ENCODE data around the gene GPS1.

The GPS1 gene

GRCh38 chr17:82011617-82012187 is 40.0 kb upstream of the GPS1 start:
- H2AFZ ChIP-seq (ENCODE audit: low read length), result no peak overlapping the region
- no peak overlapping the region for H3K4me2 ChIP-seq (ENCODE audit: low read length)
- H3F3A ChIP-seq (ENCODE audit: insufficient read depth, low read length), result no peaks in the 10 kb centered on the region
- H3K9me3 ChIP-seq (ENCODE audit: low read length), result no peaks in the 10 kb centered on the region
- no peak overlapping the region for H3K4me3 ChIP-seq (ENCODE audit: low read depth, low read length, poor library complexity, severe bottlenecking)
- peaks cover 3% of the 10 kb centered on the region; the same call in 1 of the 2 replicates for H3K27me3 ChIP-seq (ENCODE audit: insufficient read depth, low read length)
- no peaks in the 10 kb centered on the region for H3K9me2 ChIP-seq (ENCODE audit: low read depth, low read length)
- no peaks in the 10 kb centered on the region; the same call in 1 of the 2 replicates for H3K36me3 ChIP-seq (ENCODE audit: insufficient read depth, low read length)
- H3K27ac ChIP-seq (ENCODE audit: low read depth, low read length, poor library complexity, severe bottlenecking), result no peak overlapping the region
- H4K20me1 ChIP-seq (ENCODE audit: insufficient read depth, low read length), result no peaks in the 10 kb centered on the region
- H3K4me1 ChIP-seq (ENCODE audit: insufficient read depth, low read length, severe bottlenecking), result no peaks in the 10 kb centered on the region
- no peak overlapping the region for H3K9ac ChIP-seq (ENCODE audit: low read length)
- TF ChIP-seq EZH2 (IDR thresholded peaks at IDR 0.05; ENCODE audit: borderline replicate concordance, low read length), result no peak
- TF ChIP-seq, protein P1, sequence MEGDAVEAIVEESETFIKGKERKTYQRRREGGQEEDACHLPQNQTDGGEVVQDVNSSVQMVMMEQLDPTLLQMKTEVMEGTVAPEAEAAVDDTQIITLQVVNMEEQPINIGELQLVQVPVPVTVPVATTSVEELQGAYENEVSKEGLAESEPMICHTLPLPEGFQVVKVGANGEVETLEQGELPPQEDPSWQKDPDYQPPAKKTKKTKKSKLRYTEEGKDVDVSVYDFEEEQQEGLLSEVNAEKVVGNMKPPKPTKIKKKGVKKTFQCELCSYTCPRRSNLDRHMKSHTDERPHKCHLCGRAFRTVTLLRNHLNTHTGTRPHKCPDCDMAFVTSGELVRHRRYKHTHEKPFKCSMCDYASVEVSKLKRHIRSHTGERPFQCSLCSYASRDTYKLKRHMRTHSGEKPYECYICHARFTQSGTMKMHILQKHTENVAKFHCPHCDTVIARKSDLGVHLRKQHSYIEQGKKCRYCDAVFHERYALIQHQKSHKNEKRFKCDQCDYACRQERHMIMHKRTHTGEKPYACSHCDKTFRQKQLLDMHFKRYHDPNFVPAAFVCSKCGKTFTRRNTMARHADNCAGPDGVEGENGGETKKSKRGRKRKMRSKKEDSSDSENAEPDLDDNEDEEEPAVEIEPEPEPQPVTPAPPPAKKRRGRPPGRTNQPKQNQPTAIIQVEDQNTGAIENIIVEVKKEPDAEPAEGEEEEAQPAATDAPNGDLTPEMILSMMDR (IDR thresholded peaks at IDR 0.05; ENCODE audit: low read length), result no peak
- no peaks in the 10 kb centered on the region for H3K79me2 ChIP-seq (ENCODE audit: insufficient read depth, low read length)

DNA sequence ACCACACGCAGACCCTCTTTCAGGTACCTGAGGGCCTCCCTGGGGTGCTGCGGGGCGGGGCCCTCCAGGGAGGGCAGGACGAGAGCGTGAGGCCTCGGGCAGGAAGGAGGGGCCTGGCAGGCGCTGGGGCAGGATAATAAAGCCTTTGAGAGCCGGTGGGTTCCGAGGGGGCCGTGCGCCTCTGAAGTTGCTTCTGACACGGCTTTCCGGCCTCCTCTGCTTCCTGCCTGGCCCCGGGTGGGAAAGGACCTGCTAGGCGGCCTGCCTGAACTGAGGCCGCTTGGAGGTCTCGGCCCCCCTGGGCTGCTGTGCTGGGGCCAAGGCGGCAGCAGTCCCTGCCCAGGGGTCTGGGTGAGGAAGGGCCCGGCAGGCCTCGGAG is 39.4 kb upstream of the GPS1 start:
- no peaks in the 10 kb centered on the region for H4K20me1 ChIP-seq (ENCODE audit: insufficient read depth, low read length)
- no peaks in the 10 kb centered on the region for H3K9me2 ChIP-seq (ENCODE audit: low read depth, low read length)
- no peak overlapping the region for H3K9ac ChIP-seq (ENCODE audit: low read length)

DNA sequence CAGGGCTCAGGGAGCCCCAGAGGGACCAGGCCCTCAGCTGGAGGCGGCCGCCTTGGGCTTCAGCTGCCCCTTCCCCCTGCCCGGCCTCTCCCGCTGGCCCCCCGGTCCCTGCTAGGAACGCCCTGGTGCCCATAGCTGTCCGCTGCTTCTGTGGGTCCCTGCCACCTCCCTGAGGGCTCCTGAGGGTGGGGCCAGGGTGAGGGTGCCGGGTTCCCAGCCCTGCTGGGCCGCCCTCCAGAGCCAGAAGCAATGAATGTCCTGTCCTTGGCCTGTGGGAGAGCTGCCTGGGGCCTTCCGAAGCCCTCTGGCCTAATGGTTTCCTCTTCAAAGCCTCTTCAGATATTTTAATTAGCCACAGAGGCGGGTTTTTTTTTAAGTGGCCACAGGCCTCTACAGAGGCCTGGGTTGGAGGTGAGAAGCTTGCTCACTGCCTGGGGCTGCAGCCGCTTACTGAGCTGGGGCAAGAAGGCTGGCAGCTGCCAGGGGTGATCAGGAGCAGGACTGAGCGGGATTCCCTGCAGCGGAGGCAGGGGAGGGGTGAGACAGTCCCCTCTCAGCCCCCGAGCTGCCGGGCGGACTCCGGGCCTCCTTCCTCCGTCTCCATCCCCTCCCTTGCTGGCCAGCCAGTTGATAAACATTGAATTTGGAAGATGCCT is 38.9 kb upstream of the GPS1 start:
- Histone ChIP-seq H3K36me3 (ENCODE audit: insufficient read depth, low read length) (no peaks in the 10 kb centered on the region; the same call in 1 of the 2 replicates), H4K20me1 (ENCODE audit: insufficient read depth, low read length) (no peaks in the 10 kb centered on the region), H3K9ac (ENCODE audit: low read length) (no peak overlapping the region), H3K79me2 (ENCODE audit: insufficient read depth, low read length) (no peaks in the 10 kb centered on the region), H3K9me3 (ENCODE audit: low read length) (no peaks in the 10 kb centered on the region), H3K27ac (ENCODE audit: low read depth, low read length, poor library complexity, severe bottlenecking) (no peak overlapping the region), H2AFZ (ENCODE audit: low read length) (no peak overlapping the region), H3K4me3 (ENCODE audit: low read depth, low read length, poor library complexity, severe bottlenecking) (no peak overlapping the region), H3F3A (ENCODE audit: insufficient read depth, low read length) (no peaks in the 10 kb centered on the region), H3K27me3 (ENCODE audit: insufficient read depth, low read length) (peaks cover 3% of the 10 kb centered on the region; the same call in 1 of the 2 replicates), H3K9me2 (ENCODE audit: low read depth, low read length) (no peaks in the 10 kb centered on the region), H3K4me2 (ENCODE audit: low read length) (no peak overlapping the region), H3K4me1 (ENCODE audit: insufficient read depth, low read length, severe bottlenecking) (no peaks in the 10 kb centered on the region)
- TF ChIP-seq, protein P1 (IDR thresholded peaks at IDR 0.05; ENCODE audit: low read length), result no peak
- TF ChIP-seq EZH2 (IDR thresholded peaks at IDR 0.05; ENCODE audit: borderline replicate concordance, low read length), result no peak

More for the DNA sequence above, 39.4 kb upstream of the GPS1 start:
- H3K9me3 ChIP-seq (ENCODE audit: low read length), result no peaks in the 10 kb centered on the region
- H3K27ac ChIP-seq (ENCODE audit: low read depth, low read length, poor library complexity, severe bottlenecking), result no peak overlapping the region
- no peak overlapping the region for H3K4me3 ChIP-seq (ENCODE audit: low read depth, low read length, poor library complexity, severe bottlenecking)
- no peak overlapping the region for H2AFZ ChIP-seq (ENCODE audit: low read length)
- H3K79me2 ChIP-seq (ENCODE audit: insufficient read depth, low read length), result no peaks in the 10 kb centered on the region
- H3K36me3 ChIP-seq (ENCODE audit: insufficient read depth, low read length), result no peaks in the 10 kb centered on the region; the same call in 1 of the 2 replicates
- H3K4me1 ChIP-seq (ENCODE audit: insufficient read depth, low read length, severe bottlenecking), result no peaks in the 10 kb centered on the region
- no peak for TF ChIP-seq EZH2 (IDR thresholded peaks at IDR 0.05; ENCODE audit: borderline replicate concordance, low read length)
- TF ChIP-seq, protein P1 (IDR thresholded peaks at IDR 0.05; ENCODE audit: low read length), result no peak
- peaks cover 3% of the 10 kb centered on the region; the same call in 1 of the 2 replicates for H3K27me3 ChIP-seq (ENCODE audit: insufficient read depth, low read length)
- H3K4me2 ChIP-seq (ENCODE audit: low read length), result no peak overlapping the region
- no peaks in the 10 kb centered on the region for H3F3A ChIP-seq (ENCODE audit: insufficient read depth, low read length)
